Cardiac fibroblast (primary cell): ENCODE results near the gene SPIN1.

Experiments
- DNase-seq, 2 donors: peaks; one replicate each; pipeline versions ENCODE4 v3.0.0 to v3.0.0-alpha.2; 2010; ENCODE audit warnings: low read depth in 2 of 2
- H3K4me3 ChIP-seq, 2 donors: replicated peaks in 1 of 2; 1 replicate in 1 of 2; 2 replicates in 1 of 2; pipeline ENCODE4 v1.5.1; 2011; ENCODE audit warnings: low read depth in 2 of 2, low read length in 2 of 2, mild to moderate bottlenecking in 2 of 2, moderate library complexity in 1 of 2
- CTCF ChIP-seq: IDR thresholded peaks from one replicate; pipeline ENCODE4 v1.5.1; 2011; ENCODE audit warnings: low read depth, mild to moderate bottlenecking, low read length, inconsistent platforms

Gene SPIN1

GRCh38 chr9:88462191-88462590, 73.9 kb downstream of the SPIN1 start:
- no peak for TF ChIP-seq CTCF
- no peak overlapping the region for H3K4me3 ChIP-seq
- DNase-seq: peak in 1 of 2 donors; percentile 79

GRCh38 chr9:88464851-88465250, 76.6 kb downstream of the SPIN1 start:
- TF ChIP-seq CTCF: no peak
- DNase-seq: peak; percentile 8 to 68
- no peak overlapping the region for H3K4me3 ChIP-seq

- TF ChIP-seq CTCF: no peak
- DNase-seq: no peak
Observed at GRCh38 chr9:88468226-88468625, 80.0 kb downstream of the SPIN1 start.

GRCh38 chr9:88476491-88477271, 88.4 kb downstream of the SPIN1 start:
- DNase-seq: peak; percentile 27 to 33
- H3K4me3 ChIP-seq: no peak overlapping the region
- no peak for TF ChIP-seq CTCF

More at GRCh38 chr9:88468226-88468625, 80.0 kb downstream of the SPIN1 start:
- H3K4me3 ChIP-seq: no peak overlapping the region

GRCh38 chr9:88477300-88477751, 89.1 kb downstream of the SPIN1 start:
- DNase-seq: peak; percentile 80 to 96
- H3K4me3 ChIP-seq: no peak overlapping the region
- no peak for TF ChIP-seq CTCF

GRCh38 chr9:88478246-88478645, 90.0 kb downstream of the SPIN1 start:
- no peak overlapping the region for H3K4me3 ChIP-seq
- no peak for TF ChIP-seq CTCF
- DNase-seq: peak in 1 of 2 donors; percentile 34
